IMR-90 (cell line): ENCODE data around the gene ZNF407.

Source experiments
- CTCF ChIP-seq: conservative IDR thresholded peaks from 2 replicates; pipeline ENCODE4 v1.5.1; 2012; ENCODE audit warnings: mild to moderate bottlenecking, low read depth, low read length, improper control_type of control experiment
- RAD21 ChIP-seq: IDR thresholded peaks from 2 replicates; pipeline ENCODE4 v1.6.1; 2012; ENCODE audit warnings: low read length, improper control_type of control experiment

- TF ChIP-seq CTCF (no peak), RAD21 (no peak)
These were observed 437.3 kb downstream of the ZNF407 start for GRCh38 chr18:75034937-75035336.
